ENCODE results near the gene SEMA3E.

DNA sequence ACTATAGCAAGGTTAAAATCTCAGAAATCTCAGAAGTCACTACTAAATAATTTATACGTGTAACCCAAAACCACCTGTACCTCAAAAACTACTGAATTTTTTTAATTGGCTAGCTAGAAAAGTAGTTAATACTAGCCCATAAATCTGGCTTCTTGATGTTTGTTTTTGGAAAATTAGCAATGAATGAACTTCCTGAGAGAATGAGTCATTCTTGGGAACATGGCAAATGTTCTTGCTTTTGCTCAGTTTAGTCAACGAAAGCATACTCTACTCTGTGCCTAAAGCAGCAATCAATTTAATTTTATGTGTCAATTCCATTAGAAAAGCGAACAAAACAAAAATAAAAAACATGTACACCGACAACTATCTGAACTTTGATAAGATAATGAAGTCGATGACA lies 69.2 kb downstream of the SEMA3E start:
- TF ChIP-seq, protein P1, sequence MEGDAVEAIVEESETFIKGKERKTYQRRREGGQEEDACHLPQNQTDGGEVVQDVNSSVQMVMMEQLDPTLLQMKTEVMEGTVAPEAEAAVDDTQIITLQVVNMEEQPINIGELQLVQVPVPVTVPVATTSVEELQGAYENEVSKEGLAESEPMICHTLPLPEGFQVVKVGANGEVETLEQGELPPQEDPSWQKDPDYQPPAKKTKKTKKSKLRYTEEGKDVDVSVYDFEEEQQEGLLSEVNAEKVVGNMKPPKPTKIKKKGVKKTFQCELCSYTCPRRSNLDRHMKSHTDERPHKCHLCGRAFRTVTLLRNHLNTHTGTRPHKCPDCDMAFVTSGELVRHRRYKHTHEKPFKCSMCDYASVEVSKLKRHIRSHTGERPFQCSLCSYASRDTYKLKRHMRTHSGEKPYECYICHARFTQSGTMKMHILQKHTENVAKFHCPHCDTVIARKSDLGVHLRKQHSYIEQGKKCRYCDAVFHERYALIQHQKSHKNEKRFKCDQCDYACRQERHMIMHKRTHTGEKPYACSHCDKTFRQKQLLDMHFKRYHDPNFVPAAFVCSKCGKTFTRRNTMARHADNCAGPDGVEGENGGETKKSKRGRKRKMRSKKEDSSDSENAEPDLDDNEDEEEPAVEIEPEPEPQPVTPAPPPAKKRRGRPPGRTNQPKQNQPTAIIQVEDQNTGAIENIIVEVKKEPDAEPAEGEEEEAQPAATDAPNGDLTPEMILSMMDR (IDR thresholded peaks at IDR 0.05; ENCODE audit: insufficient read depth, low read length): no peak
- no peak for TF ChIP-seq POLR2AphosphoS5 (IDR thresholded peaks at IDR 0.05; ENCODE audit: low read depth)
- TF ChIP-seq, protein P2, sequence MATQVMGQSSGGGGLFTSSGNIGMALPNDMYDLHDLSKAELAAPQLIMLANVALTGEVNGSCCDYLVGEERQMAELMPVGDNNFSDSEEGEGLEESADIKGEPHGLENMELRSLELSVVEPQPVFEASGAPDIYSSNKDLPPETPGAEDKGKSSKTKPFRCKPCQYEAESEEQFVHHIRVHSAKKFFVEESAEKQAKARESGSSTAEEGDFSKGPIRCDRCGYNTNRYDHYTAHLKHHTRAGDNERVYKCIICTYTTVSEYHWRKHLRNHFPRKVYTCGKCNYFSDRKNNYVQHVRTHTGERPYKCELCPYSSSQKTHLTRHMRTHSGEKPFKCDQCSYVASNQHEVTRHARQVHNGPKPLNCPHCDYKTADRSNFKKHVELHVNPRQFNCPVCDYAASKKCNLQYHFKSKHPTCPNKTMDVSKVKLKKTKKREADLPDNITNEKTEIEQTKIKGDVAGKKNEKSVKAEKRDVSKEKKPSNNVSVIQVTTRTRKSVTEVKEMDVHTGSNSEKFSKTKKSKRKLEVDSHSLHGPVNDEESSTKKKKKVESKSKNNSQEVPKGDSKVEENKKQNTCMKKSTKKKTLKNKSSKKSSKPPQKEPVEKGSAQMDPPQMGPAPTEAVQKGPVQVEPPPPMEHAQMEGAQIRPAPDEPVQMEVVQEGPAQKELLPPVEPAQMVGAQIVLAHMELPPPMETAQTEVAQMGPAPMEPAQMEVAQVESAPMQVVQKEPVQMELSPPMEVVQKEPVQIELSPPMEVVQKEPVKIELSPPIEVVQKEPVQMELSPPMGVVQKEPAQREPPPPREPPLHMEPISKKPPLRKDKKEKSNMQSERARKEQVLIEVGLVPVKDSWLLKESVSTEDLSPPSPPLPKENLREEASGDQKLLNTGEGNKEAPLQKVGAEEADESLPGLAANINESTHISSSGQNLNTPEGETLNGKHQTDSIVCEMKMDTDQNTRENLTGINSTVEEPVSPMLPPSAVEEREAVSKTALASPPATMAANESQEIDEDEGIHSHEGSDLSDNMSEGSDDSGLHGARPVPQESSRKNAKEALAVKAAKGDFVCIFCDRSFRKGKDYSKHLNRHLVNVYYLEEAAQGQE (IDR thresholded peaks at IDR 0.05; ENCODE audit: insufficient replicate concordance, low read depth): no peak
- TF ChIP-seq GABPA (IDR thresholded peaks at IDR 0.05; ENCODE audit: low read depth): no peak
- no peak for TF ChIP-seq SPI1 (IDR thresholded peaks at IDR 0.05; ENCODE audit: borderline replicate concordance, low read depth)
